Anterior cingulate cortex (tissue), 58 donors: ENCODE results near the gene CD2AP.

Source experiments
- DNase-seq, 58 donors: peaks; one replicate each; lab custom pipeline; 2025; lab: John Stamatoyannopoulos, UW

CD2AP gene

GRCh38 chr6:47495207-47495606, 17.6 kb downstream of the CD2AP start:
- no peak for DNase-seq

GRCh38 chr6:47495954-47496545, 18.5 kb downstream of the CD2AP start:
- no peak for DNase-seq

DNA sequence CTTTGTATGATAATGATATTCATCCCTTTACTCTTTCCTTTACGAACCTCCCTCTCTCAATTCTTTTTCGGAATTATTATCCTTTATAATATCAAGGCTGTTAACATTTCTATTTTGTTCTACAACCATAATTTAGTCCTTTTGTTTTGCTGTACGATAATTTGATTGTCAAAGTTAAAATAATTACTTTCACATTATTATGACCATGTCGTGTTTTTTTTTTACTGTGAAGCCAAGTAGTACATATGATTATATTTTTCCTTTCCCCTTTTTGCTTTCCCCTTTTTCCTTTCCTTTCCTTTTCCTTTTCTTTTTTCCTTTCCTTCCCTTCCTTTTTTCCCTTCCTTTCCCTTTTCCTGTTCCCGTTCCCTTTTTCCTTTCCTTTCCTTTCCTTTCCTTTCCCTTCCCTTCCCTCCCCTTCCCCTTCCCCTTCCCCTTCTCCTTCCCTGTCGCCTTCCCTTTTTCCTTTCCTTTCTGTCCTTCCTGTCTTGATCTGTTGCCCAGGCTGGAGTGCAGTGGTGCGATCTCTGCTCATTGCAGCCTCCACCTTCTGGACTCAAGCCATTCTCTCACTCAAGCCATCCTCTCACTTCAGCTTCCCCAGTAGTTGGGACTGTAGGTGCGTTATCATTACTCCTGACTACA, 19.5 kb downstream of the CD2AP start:
- no peak for DNase-seq

DNA sequence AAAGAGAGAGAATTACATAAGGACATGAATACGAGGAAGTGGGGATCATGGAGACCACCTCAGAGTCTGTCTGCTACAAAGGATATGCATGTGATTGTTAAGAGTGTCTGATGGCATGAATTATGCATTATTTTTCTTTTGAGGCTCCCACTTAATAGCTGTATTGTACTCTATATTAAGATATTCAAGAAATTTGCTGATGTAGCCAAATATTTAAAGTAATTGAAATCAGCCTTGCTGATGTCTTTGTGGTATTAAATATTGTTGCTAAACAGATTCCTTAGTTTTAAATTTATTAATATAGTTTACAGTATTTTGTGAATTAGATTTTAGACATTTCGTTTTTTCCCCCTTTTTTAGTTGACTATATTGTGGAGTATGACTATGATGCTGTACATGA, 25.3 kb downstream of the CD2AP start:
- DNase-seq = no peak

GRCh38 chr6:47509937-47510336, 32.3 kb downstream of the CD2AP start:
- no peak for DNase-seq

DNA sequence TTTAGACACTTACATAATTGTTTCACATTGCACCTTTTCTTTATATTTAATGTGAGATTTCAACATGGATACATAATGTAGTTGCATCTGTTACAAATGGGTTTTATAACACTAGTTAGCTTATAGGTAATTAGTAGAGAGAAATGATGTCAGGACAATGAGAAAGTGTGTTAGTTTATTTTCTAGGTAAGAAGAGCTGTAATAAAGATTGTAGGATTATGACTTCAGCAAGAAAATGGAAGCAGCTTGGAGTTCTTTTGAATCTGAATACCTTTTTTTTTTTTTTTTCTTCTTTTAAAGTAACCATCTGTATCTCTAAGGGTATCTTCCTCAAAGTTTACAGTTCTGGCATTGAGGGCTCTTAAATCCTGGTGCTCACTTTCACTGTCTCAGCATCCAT, 35.3 kb downstream of the CD2AP start:
- DNase-seq = no peak

DNA sequence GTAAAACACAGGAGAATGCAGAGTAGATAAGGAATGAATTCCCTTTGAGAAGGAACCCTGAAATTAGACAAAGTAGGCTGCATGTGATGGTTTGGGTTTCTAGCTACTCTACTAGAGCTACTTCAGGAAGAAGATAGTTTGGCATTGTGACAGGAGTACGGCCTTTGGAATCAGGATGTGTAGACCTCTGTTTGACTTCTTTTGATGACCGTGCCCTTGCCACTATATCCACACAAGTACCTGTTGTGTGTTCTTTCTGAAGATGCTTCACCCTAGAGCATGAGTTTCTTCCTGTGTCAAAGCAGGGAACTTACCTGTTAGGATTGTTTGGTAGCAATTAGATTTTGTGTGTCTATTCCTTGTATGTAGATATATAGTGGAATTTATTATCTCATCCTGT, 41.7 kb downstream of the CD2AP start:
- DNase-seq = no peak

- no peak for DNase-seq
Observed at GRCh38 chr6:47520282-47520681, 42.7 kb downstream of the CD2AP start.

GRCh38 chr6:47521961-47522360, 44.4 kb downstream of the CD2AP start:
- no peak for DNase-seq

GRCh38 chr6:47524136-47524845, 46.7 kb downstream of the CD2AP start:
- no peak for DNase-seq

DNA sequence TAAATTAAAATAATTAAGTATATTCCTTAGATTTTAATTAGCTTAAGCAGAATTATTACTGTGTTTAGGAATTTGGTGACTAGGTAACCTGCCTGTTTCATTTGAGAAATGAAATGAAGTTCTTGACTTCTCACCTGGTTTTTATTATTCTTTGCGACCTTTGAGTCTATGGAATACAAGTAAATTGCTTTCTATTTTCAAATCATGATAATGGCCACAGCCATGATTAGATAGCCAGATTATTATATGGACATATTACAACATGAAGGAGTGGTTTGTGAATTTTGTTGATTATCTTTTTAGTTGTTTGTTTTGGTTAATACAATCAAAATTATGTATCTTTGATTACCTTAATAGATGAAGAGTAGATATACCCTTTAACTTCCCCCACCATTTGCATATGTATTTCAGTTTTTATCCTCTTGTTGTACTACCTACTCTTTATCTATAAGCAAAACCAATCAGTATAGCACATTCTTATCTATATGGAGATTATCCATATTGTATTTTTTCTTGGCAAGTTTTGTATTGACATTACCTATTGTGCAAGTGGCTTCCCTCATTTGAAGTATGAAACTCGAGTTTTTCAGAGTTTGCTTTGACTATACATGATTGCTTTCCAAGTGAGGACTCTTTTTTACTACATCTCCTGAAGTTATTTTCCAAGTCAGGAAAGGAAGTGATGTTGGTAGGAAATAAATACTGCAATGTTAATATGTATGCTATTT, 47.9 kb downstream of the CD2AP start:
- DNase-seq = no peak

GRCh38 chr6:47527274-47527673, 49.7 kb downstream of the CD2AP start:
- DNase-seq = no peak

DNA sequence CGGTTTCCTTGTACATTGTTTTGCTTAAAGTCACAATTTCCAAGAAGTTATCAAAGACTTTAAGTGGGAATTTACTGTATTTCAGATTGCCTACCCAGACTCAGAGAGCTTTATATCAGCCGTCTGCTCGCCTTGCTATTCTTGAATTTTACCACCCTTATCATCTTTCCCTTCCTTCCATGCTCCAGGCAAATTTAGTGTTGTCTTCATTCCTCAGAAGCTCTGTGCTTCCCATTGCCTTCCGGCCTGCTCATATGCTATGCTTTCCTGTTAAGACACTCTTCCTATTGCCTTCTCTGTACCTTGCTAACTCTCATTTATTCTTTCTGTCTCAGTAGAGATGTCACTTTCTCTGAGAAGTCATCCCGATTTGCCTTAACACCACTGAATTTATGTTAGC, 52.1 kb downstream of the CD2AP start:
- DNase-seq = no peak

GRCh38 chr6:47532981-47533585, 55.5 kb downstream of the CD2AP start:
- no peak for DNase-seq

- DNase-seq = no peak
Observed at GRCh38 chr6:47534063-47534462, 56.5 kb downstream of the CD2AP start.

DNA sequence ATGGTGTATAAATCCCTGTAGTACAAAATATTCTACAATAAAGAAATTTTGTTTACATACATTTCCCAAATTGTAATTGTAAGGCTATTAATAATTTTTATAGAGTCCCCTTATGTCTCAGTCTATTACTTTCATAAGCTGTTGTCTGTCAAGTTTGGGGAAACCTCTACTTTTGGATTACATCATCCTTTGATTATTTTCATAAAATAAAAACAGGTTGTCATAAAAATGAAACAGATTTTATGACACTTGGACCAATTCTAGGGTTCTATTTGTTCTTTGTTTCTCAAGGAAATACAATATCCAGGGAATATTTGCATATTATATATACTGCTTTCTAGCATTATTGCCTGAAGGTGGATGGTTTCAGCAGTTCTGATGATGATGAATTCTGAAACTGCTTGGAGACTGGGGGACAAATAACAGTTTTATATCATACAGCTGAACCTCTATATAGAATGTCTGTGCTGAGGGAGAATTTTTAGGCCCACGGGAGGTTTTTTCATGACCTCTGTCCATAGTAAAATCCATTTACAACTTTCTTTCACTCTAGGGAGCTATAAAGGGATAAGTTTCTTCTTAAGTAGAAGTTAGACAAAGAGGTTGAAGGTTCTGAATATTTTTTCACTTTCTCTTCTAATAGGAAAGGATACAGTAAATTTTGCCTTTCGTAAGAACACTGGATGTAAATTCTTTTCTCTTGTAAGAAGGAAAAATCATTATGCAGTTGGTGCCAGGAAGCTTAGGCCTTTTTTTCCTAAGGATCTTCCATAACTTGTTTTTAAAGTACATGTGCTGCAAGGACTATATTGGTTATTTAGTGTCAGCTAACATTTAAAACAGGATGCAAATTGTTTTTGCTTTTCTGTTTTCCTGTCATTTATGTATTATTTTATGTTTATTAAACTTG, 58.0 kb downstream of the CD2AP start:
- no peak for DNase-seq

DNA sequence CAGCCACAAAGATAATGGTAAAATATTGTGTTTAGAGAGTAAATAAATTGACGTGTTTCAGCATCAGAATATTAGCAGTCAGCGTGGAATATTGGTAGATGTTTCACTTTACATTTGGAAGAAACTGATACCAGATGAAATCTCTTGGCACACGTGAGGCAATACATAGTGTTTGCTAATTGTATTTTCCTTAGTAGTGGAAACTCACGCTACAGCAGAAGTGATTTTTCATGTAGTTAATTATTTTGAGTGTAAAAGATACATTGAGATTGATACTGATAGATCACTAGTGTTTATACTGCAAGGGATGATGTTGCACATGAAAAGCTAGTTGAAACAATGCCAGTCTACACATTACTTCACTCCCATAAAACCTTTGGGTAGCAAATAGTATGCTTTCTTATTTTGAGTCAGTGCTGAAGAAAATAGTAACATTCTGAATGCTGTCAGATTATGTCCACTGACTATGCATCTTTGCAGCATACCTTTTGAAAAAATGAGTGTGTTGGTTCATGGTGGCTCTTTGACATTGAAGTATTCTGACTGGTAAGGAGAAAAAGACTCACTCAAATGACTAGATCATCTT, 59.3 kb downstream of the CD2AP start:
- DNase-seq = no peak

- DNase-seq = no peak
Observed at GRCh38 chr6:47545223-47545622, 67.6 kb downstream of the CD2AP start.

DNA sequence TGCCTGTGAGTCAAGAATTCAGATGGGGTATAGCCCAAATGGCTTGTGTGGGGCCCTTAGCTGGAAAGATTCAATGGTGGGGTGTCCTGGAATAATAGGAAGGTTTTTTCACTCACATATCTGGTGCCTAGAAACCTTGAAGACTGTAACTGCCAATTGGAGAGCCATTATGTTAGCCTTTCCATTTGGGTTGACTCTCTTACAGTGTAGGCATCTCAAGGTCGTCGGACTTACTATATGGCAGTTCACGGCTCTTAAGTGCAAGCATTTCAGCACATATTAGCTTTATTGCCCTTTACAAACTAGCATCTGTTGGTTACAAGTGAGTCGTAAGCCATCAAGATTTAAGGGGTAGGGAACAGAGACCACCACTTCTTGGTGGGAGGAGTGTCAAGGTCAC, 74.1 kb downstream of the CD2AP start:
- DNase-seq = no peak

DNA sequence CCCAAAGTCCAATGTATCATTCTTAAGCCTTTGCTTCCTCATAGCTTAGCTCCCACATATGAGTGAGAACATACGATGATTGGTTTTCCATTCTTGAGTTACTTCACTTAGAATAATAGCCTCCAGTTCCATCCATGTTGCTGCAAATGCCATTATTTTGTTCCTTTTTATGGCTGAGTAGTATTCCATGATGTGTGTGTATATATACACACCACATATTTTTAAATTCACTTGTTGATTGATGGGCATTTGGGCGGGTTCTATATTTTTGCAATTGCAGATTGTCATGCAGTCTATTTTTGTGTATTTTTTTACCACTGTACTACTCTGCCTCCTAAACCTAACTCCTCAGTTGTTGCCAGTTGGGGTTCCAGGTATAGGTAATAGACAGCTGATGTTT, 74.7 kb downstream of the CD2AP start:
- DNase-seq = no peak
